ENCODE data around the gene SPATA7. TPM values are rescaled to one million over a fixed set of nuclear protein-coding genes. Genes with fewer than 3 reads are reported as not detected.

SPATA7 gene
- total and polyA plus RNA-seq, 2 experiments from 2014 or later: 16.5 to 17.8 TPM

DNA sequence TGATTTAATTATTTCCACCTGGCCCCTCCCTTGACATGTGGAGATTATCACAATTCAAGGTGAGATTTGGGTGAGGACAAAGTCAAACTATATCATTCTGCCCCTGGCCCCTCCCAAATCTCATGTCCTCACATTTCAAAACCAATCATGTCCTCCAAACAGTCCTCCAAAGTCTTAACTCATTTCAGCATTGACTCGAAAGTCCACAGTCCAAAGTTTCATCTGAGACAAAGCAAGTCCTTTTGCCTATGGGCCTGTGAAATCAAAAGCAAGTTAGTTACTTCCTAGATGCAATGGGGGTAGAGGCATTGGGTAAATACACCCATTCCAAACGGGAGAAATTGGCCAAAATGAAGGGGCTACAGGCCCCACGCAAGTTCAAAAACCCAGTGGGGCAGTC lies 31.1 kb upstream of the SPATA7 start:
- Histone ChIP-seq H3K4me2 (no peak overlapping the region), H4K20me1 (replicated peaks; ENCODE audit: insufficient read depth) (no peaks in the 10 kb centered on the region), H3K27me3 (ENCODE audit: insufficient read depth) (no peaks in the 10 kb centered on the region), H3F3A (replicated peaks; ENCODE audit: low read depth) (no peaks in the 10 kb centered on the region), H3K4me3 (no peak overlapping the region), H2AFZ (no peak overlapping the region), H3K36me3 (ENCODE audit: insufficient read depth) (no peaks in the 10 kb centered on the region), H3K27ac (ENCODE audit: low read depth) (no peak overlapping the region), H3K9me2 (ENCODE audit: insufficient read depth) (no peaks in the 10 kb centered on the region; the same call in 1 of the 2 replicates), H3K4me1 (ENCODE audit: insufficient read depth) (no peaks in the 10 kb centered on the region), H3K79me2 (replicated peaks; ENCODE audit: insufficient read depth) (no peaks in the 10 kb centered on the region)
- DNase-seq (ENCODE audit: low spot score) (no peak), ATAC-seq (no peak)
- Mint-ChIP-seq H3K36me3 (ENCODE audit: low read depth) (no peaks in the 10 kb centered on the region), H3K4me1 (peaks cover 4% of the 10 kb centered on the region), H3K27me3 (ENCODE audit: insufficient read depth, low read depth, poor library complexity) (no peaks in the 10 kb centered on the region), H3K27ac (no peak overlapping the region), H3K9me3 (no peaks in the 10 kb centered on the region), H3K4me3 (no peak overlapping the region)
- TF ChIP-seq, protein P1, sequence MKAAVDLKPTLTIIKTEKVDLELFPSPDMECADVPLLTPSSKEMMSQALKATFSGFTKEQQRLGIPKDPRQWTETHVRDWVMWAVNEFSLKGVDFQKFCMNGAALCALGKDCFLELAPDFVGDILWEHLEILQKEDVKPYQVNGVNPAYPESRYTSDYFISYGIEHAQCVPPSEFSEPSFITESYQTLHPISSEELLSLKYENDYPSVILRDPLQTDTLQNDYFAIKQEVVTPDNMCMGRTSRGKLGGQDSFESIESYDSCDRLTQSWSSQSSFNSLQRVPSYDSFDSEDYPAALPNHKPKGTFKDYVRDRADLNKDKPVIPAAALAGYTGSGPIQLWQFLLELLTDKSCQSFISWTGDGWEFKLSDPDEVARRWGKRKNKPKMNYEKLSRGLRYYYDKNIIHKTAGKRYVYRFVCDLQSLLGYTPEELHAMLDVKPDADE (IDR thresholded peaks at IDR 0.05): no peak
- TF ChIP-seq REST (IDR thresholded peaks at IDR 0.05; ENCODE audit: unreplicated experiment) (no peak), STAT1 (IDR thresholded peaks at IDR 0.05; ENCODE audit: unreplicated experiment) (no peak), POLR2AphosphoS5 (IDR thresholded peaks at IDR 0.05; ENCODE audit: low read depth) (no peak), JUNB (IDR thresholded peaks at IDR 0.05; ENCODE audit: unreplicated experiment) (no peak), CREB1 (CRISPR knock-in tag; IDR thresholded peaks at IDR 0.05; ENCODE audit: low read depth) (no peak), NANOG (IDR thresholded peaks at IDR 0.05; ENCODE audit: borderline replicate concordance) (no peak), EZH2phosphoT487 (IDR thresholded peaks at IDR 0.05; ENCODE audit: unreplicated experiment) (no peak), ZNF114 (CRISPR knock-in tag; IDR thresholded peaks at IDR 0.05) (no peak)
- TF ChIP-seq, protein P2, sequence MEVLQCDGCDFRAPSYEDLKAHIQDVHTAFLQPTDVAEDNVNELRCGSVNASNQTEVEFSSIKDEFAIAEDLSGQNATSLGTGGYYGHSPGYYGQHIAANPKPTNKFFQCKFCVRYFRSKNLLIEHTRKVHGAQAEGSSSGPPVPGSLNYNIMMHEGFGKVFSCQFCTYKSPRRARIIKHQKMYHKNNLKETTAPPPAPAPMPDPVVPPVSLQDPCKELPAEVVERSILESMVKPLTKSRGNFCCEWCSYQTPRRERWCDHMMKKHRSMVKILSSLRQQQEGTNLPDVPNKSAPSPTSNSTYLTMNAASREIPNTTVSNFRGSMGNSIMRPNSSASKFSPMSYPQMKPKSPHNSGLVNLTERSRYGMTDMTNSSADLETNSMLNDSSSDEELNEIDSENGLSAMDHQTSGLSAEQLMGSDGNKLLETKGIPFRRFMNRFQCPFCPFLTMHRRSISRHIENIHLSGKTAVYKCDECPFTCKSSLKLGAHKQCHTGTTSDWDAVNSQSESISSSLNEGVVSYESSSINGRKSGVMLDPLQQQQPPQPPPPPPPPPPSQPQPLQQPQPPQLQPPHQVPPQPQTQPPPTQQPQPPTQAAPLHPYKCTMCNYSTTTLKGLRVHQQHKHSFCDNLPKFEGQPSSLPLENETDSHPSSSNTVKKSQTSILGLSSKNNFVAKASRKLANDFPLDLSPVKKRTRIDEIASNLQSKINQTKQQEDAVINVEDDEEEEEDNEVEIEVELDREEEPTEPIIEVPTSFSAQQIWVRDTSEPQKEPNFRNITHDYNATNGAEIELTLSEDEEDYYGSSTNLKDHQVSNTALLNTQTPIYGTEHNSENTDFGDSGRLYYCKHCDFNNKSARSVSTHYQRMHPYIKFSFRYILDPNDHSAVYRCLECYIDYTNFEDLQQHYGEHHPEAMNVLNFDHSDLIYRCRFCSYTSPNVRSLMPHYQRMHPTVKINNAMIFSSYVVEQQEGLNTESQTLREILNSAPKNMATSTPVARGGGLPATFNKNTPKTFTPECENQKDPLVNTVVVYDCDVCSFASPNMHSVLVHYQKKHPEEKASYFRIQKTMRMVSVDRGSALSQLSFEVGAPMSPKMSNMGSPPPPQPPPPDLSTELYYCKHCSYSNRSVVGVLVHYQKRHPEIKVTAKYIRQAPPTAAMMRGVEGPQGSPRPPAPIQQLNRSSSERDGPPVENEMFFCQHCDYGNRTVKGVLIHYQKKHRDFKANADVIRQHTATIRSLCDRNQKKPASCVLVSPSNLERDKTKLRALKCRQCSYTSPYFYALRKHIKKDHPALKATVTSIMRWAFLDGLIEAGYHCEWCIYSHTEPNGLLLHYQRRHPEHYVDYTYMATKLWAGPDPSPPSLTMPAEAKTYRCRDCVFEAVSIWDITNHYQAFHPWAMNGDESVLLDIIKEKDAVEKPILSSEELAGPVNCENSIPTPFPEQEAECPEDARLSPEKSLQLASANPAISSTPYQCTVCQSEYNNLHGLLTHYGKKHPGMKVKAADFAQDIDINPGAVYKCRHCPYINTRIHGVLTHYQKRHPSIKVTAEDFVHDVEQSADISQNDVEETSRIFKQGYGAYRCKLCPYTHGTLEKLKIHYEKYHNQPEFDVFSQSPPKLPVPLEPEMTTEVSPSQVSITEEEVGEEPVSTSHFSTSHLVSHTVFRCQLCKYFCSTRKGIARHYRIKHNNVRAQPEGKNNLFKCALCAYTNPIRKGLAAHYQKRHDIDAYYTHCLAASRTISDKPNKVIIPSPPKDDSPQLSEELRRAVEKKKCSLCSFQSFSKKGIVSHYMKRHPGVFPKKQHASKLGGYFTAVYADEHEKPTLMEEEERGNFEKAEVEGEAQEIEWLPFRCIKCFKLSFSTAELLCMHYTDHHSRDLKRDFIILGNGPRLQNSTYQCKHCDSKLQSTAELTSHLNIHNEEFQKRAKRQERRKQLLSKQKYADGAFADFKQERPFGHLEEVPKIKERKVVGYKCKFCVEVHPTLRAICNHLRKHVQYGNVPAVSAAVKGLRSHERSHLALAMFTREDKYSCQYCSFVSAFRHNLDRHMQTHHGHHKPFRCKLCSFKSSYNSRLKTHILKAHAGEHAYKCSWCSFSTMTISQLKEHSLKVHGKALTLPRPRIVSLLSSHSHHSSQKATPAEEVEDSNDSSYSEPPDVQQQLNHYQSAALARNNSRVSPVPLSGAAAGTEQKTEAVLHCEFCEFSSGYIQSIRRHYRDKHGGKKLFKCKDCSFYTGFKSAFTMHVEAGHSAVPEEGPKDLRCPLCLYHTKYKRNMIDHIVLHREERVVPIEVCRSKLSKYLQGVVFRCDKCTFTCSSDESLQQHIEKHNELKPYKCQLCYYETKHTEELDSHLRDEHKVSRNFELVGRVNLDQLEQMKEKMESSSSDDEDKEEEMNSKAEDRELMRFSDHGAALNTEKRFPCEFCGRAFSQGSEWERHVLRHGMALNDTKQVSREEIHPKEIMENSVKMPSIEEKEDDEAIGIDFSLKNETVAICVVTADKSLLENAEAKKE (CRISPR knock-in tag; IDR thresholded peaks at IDR 0.05): no peak
- TF ChIP-seq, protein P3, sequence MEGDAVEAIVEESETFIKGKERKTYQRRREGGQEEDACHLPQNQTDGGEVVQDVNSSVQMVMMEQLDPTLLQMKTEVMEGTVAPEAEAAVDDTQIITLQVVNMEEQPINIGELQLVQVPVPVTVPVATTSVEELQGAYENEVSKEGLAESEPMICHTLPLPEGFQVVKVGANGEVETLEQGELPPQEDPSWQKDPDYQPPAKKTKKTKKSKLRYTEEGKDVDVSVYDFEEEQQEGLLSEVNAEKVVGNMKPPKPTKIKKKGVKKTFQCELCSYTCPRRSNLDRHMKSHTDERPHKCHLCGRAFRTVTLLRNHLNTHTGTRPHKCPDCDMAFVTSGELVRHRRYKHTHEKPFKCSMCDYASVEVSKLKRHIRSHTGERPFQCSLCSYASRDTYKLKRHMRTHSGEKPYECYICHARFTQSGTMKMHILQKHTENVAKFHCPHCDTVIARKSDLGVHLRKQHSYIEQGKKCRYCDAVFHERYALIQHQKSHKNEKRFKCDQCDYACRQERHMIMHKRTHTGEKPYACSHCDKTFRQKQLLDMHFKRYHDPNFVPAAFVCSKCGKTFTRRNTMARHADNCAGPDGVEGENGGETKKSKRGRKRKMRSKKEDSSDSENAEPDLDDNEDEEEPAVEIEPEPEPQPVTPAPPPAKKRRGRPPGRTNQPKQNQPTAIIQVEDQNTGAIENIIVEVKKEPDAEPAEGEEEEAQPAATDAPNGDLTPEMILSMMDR (conservative IDR thresholded peaks at IDR 0.05; ENCODE audit: low read depth in 2 of 2): no peak

All from GM23338 (cell line).